ENCODE data around the gene RUNX2.

- TF ChIP-seq, protein P1, sequence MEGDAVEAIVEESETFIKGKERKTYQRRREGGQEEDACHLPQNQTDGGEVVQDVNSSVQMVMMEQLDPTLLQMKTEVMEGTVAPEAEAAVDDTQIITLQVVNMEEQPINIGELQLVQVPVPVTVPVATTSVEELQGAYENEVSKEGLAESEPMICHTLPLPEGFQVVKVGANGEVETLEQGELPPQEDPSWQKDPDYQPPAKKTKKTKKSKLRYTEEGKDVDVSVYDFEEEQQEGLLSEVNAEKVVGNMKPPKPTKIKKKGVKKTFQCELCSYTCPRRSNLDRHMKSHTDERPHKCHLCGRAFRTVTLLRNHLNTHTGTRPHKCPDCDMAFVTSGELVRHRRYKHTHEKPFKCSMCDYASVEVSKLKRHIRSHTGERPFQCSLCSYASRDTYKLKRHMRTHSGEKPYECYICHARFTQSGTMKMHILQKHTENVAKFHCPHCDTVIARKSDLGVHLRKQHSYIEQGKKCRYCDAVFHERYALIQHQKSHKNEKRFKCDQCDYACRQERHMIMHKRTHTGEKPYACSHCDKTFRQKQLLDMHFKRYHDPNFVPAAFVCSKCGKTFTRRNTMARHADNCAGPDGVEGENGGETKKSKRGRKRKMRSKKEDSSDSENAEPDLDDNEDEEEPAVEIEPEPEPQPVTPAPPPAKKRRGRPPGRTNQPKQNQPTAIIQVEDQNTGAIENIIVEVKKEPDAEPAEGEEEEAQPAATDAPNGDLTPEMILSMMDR (IDR thresholded peaks at IDR 0.05), result no peak
- no peak for TF ChIP-seq POLR2A (IDR thresholded peaks at IDR 0.05)
Observed at GRCh38 chr6:45630801-45631200, 302.7 kb downstream of the RUNX2 start.

Data from esophagus squamous epithelium (tissue), 4 donors.